K562 (cell line): ENCODE results near the gene MPRIP. TPM values are rescaled to one million over a fixed set of nuclear protein-coding genes. Genes with fewer than 3 reads are reported as not detected.

Source experiments
- ATAC-seq: fragments of 200-7000 bp; cut with Tn5 transposase; 3 replicates; pipeline ENCODE4 v1.9.1; 2020; ENCODE audit warnings: moderate library complexity
- BruUV-seq: library from RNA; stranded (reverse); fragments of 400-500 nt; replicated peaks from 2 replicates; lab custom pipeline; 2021; lab: Mats Ljungman, UMichigan
- CTCF ChIA-PET: fragments of 300-600 bp; formaldehyde crosslinking; extraction: SDS; loops from one replicate; lab custom pipeline; 2021; ENCODE audit warnings: low intra/inter-chr PET ratio; lab: Yijun Ruan, JAX
- POLR2A ChIA-PET: fragments of 300-600, 350-650 bp; sonication (Branson Sonifier 250); formaldehyde crosslinking; extraction: SDS; loops from one replicate; lab custom pipeline; 2021; ENCODE audit warnings: antibody characterized with exemption, inconsistent platforms; lab: Yijun Ruan, JAX
- DNase-seq, 4 experiments: peaks; one replicate each; pipeline versions ENCODE4 v3.0.0 to v3.0.0-alpha.2; 2011 to 2018; ENCODE audit warnings: low spot score in 3 of 4, mixed read lengths in 3 of 4; ENCODE audit errors: extremely low read depth in 1 of 4
- FAIRE-seq: peaks from 2 replicates; lab custom pipeline; 2011; peaks lifted over from hg19 to GRCh38; lab: Jason Lieb, UNC
- H2AFZ ChIP-seq: 2 replicates; pipeline ENCODE4 v1.6.0; 2011; ENCODE audit warnings: low read depth, low read length, control low read depth, inconsistent platforms
- H3K27ac ChIP-seq: fragments of 200-600 bp; 3 replicates; pipeline ENCODE4 v1.8.0; 2011; ENCODE audit warnings: low read depth, mild to moderate bottlenecking, control low read depth, inconsistent platforms, low read length, moderate library complexity, mixed read lengths; ENCODE audit errors: extremely low read depth
- H3K27me3 ChIP-seq, 2 experiments: fragments of 300-600 bp in 1 of 2; 2 replicates in 1 of 2; 3 replicates in 1 of 2; pipeline versions ENCODE4 v1.6.0 to v1.8.0; 2011; ENCODE audit warnings: inconsistent platforms in 2 of 2, low read length in 2 of 2, mild to moderate bottlenecking in 1 of 2, mixed read lengths in 1 of 2, moderate library complexity in 1 of 2; ENCODE audit not compliant: control insufficient read depth in 2 of 2, insufficient read depth in 2 of 2
- H3K36me3 ChIP-seq: fragments of 300-600 bp; 3 replicates; pipeline ENCODE4 v1.8.0; 2011; ENCODE audit warnings: mild to moderate bottlenecking, low read length, inconsistent platforms; ENCODE audit not compliant: control insufficient read depth, insufficient read depth
- H3K4me1 ChIP-seq, 2 experiments: fragments of 200-600 bp in 1 of 2; replicated peaks in 1 of 2; 2 replicates in 1 of 2; 3 replicates in 1 of 2; pipeline versions ENCODE4 v1.5.1 to v1.8.0; 2011; ENCODE audit warnings: inconsistent platforms in 2 of 2, low read length in 2 of 2, mild to moderate bottlenecking in 1 of 2, mixed read lengths in 1 of 2, moderate library complexity in 1 of 2; ENCODE audit not compliant: control insufficient read depth in 2 of 2, insufficient read depth in 2 of 2
- H3K4me2 ChIP-seq: 2 replicates; pipeline ENCODE4 v1.6.1; 2011; ENCODE audit warnings: low read length, control low read depth, inconsistent platforms, mixed read lengths; ENCODE audit not compliant: insufficient read depth
- H3K4me3 ChIP-seq: fragments of 200-600 bp; sonication (generic), shearing (Covaris generic); 2 replicates; pipeline ENCODE4 v1.5.1; 2016; ENCODE audit warnings: control low read depth, inconsistent platforms
- H3K79me2 ChIP-seq: fragments of 200-600 bp; 3 replicates; pipeline ENCODE4 v1.8.0; 2011; ENCODE audit warnings: low read length, inconsistent platforms; ENCODE audit not compliant: control insufficient read depth, insufficient read depth
- H3K9ac ChIP-seq, 2 experiments: 2 replicates each; pipeline versions ENCODE4 v1.6.0 to v1.6.1; 2011; ENCODE audit warnings: low read depth in 2 of 2, low read length in 2 of 2, control low read depth in 1 of 2, inconsistent platforms in 1 of 2, mild to moderate bottlenecking in 1 of 2, mixed read lengths in 1 of 2; ENCODE audit not compliant: insufficient read depth in 1 of 2
- H3K9me1 ChIP-seq: one replicate; pipeline ENCODE4 v1.6.0; 2011; ENCODE audit warnings: inconsistent platforms, mild to moderate bottlenecking, low read length, moderate library complexity; ENCODE audit not compliant: control insufficient read depth, insufficient read depth
- H3K9me3 ChIP-seq: replicated peaks from 2 replicates; pipeline ENCODE4 v1.5.1; 2011; ENCODE audit warnings: low read depth, low read length, inconsistent platforms; ENCODE audit not compliant: control insufficient read depth, insufficient read depth
- H4K20me1 ChIP-seq: replicated peaks from 2 replicates; pipeline ENCODE4 v1.6.1; 2011; ENCODE audit warnings: low read length, inconsistent platforms, mixed read lengths; ENCODE audit not compliant: control insufficient read depth, insufficient read depth
- L3MBTL2 ChIP-seq: fragments of 450-650 bp; IDR thresholded peaks from 2 replicates; pipeline ENCODE4 v1.6.1; 2016; ENCODE audit warnings: mild to moderate bottlenecking, moderate library complexity
- LCOR ChIP-seq: sonication (generic); formaldehyde crosslinking; IDR thresholded peaks from 2 replicates; pipeline ENCODE4 v1.8.0; 2022; ENCODE audit warnings: mild to moderate bottlenecking, missing genetic modification reagents
- NCOA6 ChIP-seq: fragments of 450-650 bp; IDR thresholded peaks from 2 replicates; pipeline ENCODE4 v1.6.1; 2017; ENCODE audit warnings: mild to moderate bottlenecking
- NUFIP1 ChIP-seq: fragments of 450-650 bp; IDR thresholded peaks from 2 replicates; pipeline ENCODE4 v1.6.1; 2018; ENCODE audit not compliant: partially characterized antibody
- PHF21A ChIP-seq: fragments of 450-650 bp; IDR thresholded peaks from 2 replicates; pipeline ENCODE4 v1.6.1; 2017; ENCODE audit warnings: low read depth, borderline replicate concordance
- SMARCA4 ChIP-seq: fragments of 450-650 bp; IDR thresholded peaks from 2 replicates; pipeline ENCODE4 v1.6.1; 2016
- ZKSCAN8 ChIP-seq: fragments of 200-800 bp; sonication (Bioruptor generic); IDR thresholded peaks from 2 replicates; pipeline ENCODE4 v1.6.1; 2016; ENCODE audit warnings: missing genetic modification characterization, missing compliant biosample characterization
- ZNF589 ChIP-seq: fragments of 200-800 bp; sonication (Bioruptor generic); IDR thresholded peaks from 2 replicates; pipeline ENCODE4 v1.6.1; 2016; ENCODE audit warnings: low read depth, missing genetic modification characterization, missing compliant biosample characterization
- WGBS: fragments of 100-300 bp; shearing (Covaris generic); methylation state at CpG from one replicate; pipeline ENCODE4 v1.1.6; 2016; ENCODE audit warnings: low coverage, mixed read lengths; ENCODE audit not compliant: insufficient coverage; ENCODE audit errors: missing lambda C conversion rate; 5-methylcytosine and 5-hydroxymethylcytosine counted together
- in situ Hi-C: fragments of 300-500 bp; cut with MboI; formaldehyde crosslinking; loops from 4 replicates; pipeline ENCODE4 v1.15.0; 2018; ENCODE audit warnings: inconsistent platforms, mixed read lengths
- intact Hi-C: fragments of 100-400 bp; cut with micrococcal nuclease; formaldehyde crosslinking; loops from 2 replicates; pipeline ENCODE4 v1.14.2; 2022
- polyA plus RNA-seq, 8 experiments: library from polyadenylated mRNA; depleted of rRNA in 4 of 8; stranded (reverse) in 5 of 8; unstranded in 3 of 8; fragments of >200 nt; fragmentation: Nextera tagmentation in 2 of 8; fragmentation: Illumina TruSeq in 1 of 8; extraction: Ambion mirVana in 2 of 8; extraction: Trizol in 1 of 8; gene quantifications; 2 replicates each; pipeline versions ENCODE4 v1.2.1 to v1.2.3, GENCODE V29; 2011 to 2014; ENCODE audit warnings: inconsistent platforms in 1 of 8, missing spikeins in 1 of 8
- total RNA-seq, 7 experiments: library from RNA; depleted of rRNA in 6 of 7; stranded (reverse); fragments of >200 nt in 6 of 7; fragmentation: Illumina TruSeq in 2 of 7; extraction: Trizol in 2 of 7; gene quantifications; 2 replicates each; pipeline versions ENCODE4 v1.2.1 to v1.2.3, GENCODE V29; 2011 to 2021; ENCODE audit warnings: low replicate concordance in 1 of 7

The MPRIP gene
- total and polyA plus RNA-seq, 9 of the 15 experiments (the other 6 are each of a cell fraction or from before 2014, with no cell fraction given): 10.0 to 72.6 (median 30.1) TPM

DNA sequence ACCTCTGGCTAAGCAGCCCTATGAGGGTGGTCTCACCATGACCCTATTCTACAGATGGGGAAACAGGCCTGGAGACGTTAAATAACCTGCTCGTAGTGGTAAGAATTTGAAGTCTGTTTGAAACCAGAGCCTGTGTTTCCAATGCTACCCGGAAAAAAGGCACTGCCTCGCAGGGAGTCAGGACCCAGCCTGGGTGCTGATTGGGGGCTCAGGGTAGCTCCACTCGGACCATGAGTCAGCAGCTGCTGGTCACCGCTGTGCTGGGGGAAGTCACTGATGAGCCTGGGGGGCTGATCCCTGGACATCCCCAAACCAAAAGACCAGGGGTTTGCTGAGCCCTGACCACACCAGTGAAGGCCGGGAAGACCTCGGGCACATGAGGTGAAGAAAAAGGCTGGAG is 173.3 kb downstream of the MPRIP start (continued):
- TF ChIP-seq ZKSCAN8 (CRISPR knock-in tag): no peak
- TF ChIP-seq L3MBTL2: no peak
- no peak for TF ChIP-seq NCOA6
- TF ChIP-seq ZNF589 (CRISPR knock-in tag): no peak
- no peak for TF ChIP-seq SMARCA4
- no peak for TF ChIP-seq PHF21A
- TF ChIP-seq, all 486 proteins: peak for 0

DNA sequence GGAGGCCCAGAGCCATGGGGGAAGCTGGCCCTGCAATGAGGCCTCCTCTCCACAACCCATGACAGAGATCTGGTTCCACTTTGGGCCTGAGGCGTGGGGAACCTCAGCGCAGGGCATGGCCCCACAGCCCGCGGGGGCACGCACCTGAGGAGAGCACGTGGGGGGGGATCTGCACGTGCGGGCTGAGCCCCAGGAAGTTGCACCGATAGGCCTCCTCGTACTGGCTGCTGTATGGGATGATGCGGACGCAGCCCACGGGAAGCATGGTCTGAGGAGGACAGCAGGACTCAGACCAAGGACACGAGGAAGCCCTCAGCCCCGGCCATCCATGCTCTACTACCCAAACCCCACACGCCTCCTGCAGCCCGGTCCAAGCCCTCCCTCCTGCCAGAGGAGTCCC is 174.0 kb downstream of the MPRIP start:
- FAIRE-seq (no peak), ATAC-seq (no peak), DNase-seq (no peak)
- Histone ChIP-seq H3K27me3 (no peaks in the 10 kb centered on the region), H3K27ac (no peak overlapping the region), H4K20me1 (no peaks in the 10 kb centered on the region; the same call in 1 of the 2 replicates), H3K36me3 (peaks cover 76% of the 10 kb centered on the region; the same call in 2 of the 3 replicates), H3K4me3 (no peak overlapping the region), H2AFZ (no peak overlapping the region), H3K9me1 (no peaks in the 10 kb centered on the region), H3K9me3 (no peaks in the 10 kb centered on the region), H3K4me1 (peaks cover 0 to 11% of the 10 kb centered on the region in 2 experiments; a peak in 2 of 5 replicates), H3K4me2 (no peak overlapping the region), H3K9ac (no peak overlapping the region; a peak in 1 of 4 replicates), H3K79me2 (no peaks in the 10 kb centered on the region)
- CTCF ChIA-PET: no interaction called here
- intact Hi-C loops (no loop called here), in situ Hi-C loops (no loop called here)
- BruUV-seq: no TSS peak
- WGBS: 98% methylated on average over 8 of the region's 17 CpGs
- POLR2A ChIA-PET: no interaction called here
- TF ChIP-seq NUFIP1 (no peak), LCOR (no peak)
